A549 (cell line): Measurements from ENCODE around the gene TNMD.

Experiments
- EP300 ChIP-seq, 2 experiments: fragments of >200 bp; sonication (Bioruptor Twin); formaldehyde crosslinking; IDR thresholded peaks; 2 replicates in 1 of 2; 3 replicates in 1 of 2; pipeline ENCODE4 v1.6.1; 2016 to 2017
- MYC ChIP-seq: IDR thresholded peaks from 2 replicates; pipeline ENCODE4 v1.6.1; 2012; ENCODE audit warnings: mild to moderate bottlenecking, inconsistent platforms, low read length, improper control_type of control experiment, borderline replicate concordance
- RFX5 ChIP-seq: fragments of 450-650 bp; IDR thresholded peaks from 2 replicates; pipeline ENCODE4 v1.7.1; 2014; ENCODE audit warnings: antibody characterized with exemption, mild to moderate bottlenecking, moderate library complexity
- TF ChIP-seq, protein P1 (sequence below): fragments of 200-600 bp; sonication (generic); IDR thresholded peaks from 2 replicates; pipeline ENCODE4 v1.6.1; 2016; ENCODE audit warnings: antibody characterized with exemption, mild to moderate bottlenecking, moderate library complexity

DNA sequence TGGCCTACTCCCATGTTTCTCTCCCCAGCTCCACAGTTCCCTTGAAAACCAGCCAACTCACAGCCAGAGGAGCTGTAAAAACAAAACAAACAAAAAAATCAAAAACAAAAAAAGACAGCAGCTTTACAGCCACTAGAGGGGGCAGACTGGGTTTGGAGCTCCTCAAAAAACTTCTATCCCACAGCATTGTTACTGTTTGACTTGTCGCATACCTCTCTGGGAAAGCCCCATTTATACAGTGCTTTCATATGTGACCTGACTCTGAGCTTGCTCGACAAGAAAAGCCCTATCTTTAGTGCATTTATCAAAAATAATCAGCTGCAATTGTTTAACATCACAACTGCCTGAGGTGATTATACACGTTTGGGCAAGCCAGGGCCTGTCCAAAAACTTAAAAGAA is 30.3 kb downstream of the TNMD start:
- TF ChIP-seq MYC (no peak), RFX5 (no peak), EP300 (IDR thresholded peaks at IDR 0.05) (no peak)
- TF ChIP-seq, protein P1, sequence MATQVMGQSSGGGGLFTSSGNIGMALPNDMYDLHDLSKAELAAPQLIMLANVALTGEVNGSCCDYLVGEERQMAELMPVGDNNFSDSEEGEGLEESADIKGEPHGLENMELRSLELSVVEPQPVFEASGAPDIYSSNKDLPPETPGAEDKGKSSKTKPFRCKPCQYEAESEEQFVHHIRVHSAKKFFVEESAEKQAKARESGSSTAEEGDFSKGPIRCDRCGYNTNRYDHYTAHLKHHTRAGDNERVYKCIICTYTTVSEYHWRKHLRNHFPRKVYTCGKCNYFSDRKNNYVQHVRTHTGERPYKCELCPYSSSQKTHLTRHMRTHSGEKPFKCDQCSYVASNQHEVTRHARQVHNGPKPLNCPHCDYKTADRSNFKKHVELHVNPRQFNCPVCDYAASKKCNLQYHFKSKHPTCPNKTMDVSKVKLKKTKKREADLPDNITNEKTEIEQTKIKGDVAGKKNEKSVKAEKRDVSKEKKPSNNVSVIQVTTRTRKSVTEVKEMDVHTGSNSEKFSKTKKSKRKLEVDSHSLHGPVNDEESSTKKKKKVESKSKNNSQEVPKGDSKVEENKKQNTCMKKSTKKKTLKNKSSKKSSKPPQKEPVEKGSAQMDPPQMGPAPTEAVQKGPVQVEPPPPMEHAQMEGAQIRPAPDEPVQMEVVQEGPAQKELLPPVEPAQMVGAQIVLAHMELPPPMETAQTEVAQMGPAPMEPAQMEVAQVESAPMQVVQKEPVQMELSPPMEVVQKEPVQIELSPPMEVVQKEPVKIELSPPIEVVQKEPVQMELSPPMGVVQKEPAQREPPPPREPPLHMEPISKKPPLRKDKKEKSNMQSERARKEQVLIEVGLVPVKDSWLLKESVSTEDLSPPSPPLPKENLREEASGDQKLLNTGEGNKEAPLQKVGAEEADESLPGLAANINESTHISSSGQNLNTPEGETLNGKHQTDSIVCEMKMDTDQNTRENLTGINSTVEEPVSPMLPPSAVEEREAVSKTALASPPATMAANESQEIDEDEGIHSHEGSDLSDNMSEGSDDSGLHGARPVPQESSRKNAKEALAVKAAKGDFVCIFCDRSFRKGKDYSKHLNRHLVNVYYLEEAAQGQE = no peak
